Inflammatory macrophage (primary cell): ENCODE data around the gene ALDH16A1.

Source experiments
- DNase-seq, 2 donors: peaks; one replicate each; pipeline ENCODE4 v3.0.0-alpha.2; 2020 to 2022

The ALDH16A1 gene

DNA sequence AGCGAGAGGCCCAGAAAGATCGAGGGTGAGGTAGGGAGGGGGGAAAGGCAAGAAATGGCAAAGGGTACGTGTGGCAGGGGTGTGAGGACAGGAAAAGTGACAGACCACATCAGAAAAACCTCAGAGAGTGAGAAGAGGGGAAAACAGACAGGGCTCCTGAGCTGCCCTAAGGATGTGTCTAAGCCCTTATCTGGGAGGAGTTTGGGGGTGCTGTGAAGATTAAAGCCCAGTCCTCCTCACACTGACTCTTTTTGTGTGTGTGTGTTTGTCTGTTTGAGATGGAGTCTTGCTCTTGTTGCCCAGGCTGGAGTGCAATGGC is 29.1 kb upstream of the ALDH16A1 start:
- no peak for DNase-seq

DNA sequence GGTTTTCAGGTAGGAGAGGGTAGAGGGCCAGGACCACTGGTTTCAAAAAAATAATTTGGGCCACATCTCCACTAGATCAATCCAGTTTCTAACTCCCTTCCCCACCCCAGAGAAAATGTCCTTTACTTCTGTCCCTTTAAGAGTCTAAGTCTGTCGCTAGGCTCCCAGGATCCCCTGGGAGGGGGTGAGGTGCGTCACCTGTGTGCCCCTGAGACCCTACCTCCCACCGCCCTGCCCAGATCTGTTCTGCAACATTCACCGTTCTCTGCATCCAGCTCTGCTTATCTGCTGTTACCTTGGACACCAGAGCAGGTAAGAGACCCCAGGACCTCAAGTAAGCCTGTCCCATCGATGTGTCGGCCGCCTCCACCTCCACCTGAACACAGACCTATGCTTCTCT is 27.8 kb upstream of the ALDH16A1 start, which contains the start of gene GFY:
Gene GFY (plus strand): TSS at position 211 of the 400 bp plus-strand sequence. CDS start 1,043 bp downstream, outside the sequence.
- no peak for DNase-seq

DNA sequence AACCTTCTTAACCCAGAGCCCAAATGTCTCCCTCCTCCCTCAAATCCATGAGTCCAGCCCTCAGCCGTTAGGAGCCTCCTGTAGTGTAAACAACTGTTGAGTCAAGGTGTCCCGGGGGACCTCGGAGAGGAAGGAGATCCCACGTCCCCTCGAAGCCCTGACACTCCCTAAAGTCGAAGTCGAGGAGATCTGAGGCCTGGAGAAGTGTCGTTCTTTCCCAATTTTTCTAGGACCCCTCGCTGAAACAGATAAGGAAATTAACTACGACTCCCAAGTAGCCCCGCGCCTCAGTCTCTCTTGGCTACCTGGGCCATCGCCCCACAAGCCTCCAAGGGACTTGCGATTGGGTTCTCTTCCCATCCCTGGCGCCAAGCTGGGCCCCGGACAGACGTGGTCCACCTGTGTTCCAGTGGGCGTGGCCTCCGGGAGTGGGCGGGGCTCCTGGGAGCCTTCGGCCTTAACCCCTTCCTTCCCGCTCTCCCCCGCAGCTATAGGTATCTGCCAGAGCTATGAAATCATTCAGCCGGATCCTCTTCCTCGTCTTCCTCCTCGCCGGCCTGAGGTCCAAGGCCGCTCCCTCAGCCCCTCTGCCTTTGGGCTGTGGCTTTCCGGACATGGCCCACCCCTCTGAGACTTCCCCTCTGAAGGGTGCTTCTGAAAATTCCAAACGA is 27.0 kb upstream of the ALDH16A1 start:
- no peak for DNase-seq

DNA sequence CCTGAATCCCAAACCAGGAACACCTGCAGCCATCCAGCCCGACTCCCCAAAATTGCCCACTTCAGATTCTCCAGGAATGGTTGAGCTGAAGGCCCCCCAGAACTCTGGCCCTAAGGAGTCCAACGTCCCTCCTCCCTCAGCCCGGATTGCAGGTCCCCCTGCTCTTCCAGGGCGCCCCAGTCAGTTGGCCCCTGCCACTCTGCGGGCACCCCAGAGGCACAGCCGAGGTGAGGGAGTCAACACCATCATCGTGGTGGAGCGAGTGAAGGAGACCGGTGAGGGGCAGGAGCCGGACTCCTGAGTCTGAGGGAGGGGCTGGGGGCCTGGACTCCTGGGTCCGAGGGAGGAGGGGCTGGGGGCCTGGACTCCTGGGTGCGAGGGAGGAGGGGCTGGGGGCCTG is 25.7 kb upstream of the ALDH16A1 start:
- no peak for DNase-seq

GRCh38 chr19:49427855-49428546 is 25.0 kb upstream of the ALDH16A1 start:
- DNase-seq = no peak

- no peak for DNase-seq
Observed at GRCh38 chr19:49428547-49429451, 24.2 kb upstream of the ALDH16A1 start.

DNA sequence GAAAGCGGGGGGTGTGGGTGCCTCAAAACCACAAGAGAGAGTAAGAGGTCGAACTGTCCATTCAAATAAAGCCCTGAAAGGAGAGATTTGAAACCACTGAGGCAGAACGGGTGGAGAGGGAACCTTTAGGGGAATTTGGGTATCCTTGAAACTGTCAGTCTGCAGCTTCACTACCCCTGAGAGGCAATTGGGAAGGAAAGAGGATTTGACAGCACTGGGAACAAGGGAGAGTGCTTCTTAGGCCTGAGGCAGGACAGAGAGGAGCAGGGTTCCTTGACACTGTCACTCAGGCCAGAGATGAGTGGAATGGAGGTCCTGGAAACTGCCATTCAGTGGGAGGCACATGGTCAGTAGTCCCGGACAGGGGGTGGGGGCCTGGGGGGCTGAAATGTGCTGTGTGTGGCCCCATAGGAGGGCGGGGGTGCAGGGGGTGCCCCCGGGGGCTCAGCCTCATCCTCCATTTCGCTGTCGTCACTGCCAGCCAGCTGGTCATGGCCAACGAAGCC is 22.8 kb upstream of the ALDH16A1 start:
- no peak for DNase-seq

- DNase-seq = peak; percentile 4 to 27
Observed at GRCh38 chr19:49430678-49431329, 22.2 kb upstream of the ALDH16A1 start.

DNA sequence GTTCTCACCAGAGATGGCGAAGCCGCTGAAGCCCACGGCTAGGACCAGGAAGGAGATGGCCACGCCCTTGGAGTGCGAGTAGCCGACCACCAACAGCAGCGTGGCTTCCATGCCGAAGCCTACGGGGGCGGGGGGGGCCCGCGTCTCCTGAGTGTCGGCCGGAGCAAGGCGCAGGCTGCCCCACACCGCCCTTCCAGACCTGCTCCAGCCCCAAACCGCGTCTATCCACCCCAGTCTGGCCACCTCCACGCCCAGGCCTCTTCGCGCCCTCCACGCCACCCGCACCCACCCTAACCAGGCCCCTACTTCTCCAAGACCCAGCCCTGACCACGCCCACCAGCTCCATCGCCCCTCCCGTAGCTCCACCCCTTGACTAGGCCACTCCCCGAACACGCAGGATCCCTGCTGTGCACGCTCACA is 21.7 kb upstream of the ALDH16A1 start:
- no peak for DNase-seq

DNA sequence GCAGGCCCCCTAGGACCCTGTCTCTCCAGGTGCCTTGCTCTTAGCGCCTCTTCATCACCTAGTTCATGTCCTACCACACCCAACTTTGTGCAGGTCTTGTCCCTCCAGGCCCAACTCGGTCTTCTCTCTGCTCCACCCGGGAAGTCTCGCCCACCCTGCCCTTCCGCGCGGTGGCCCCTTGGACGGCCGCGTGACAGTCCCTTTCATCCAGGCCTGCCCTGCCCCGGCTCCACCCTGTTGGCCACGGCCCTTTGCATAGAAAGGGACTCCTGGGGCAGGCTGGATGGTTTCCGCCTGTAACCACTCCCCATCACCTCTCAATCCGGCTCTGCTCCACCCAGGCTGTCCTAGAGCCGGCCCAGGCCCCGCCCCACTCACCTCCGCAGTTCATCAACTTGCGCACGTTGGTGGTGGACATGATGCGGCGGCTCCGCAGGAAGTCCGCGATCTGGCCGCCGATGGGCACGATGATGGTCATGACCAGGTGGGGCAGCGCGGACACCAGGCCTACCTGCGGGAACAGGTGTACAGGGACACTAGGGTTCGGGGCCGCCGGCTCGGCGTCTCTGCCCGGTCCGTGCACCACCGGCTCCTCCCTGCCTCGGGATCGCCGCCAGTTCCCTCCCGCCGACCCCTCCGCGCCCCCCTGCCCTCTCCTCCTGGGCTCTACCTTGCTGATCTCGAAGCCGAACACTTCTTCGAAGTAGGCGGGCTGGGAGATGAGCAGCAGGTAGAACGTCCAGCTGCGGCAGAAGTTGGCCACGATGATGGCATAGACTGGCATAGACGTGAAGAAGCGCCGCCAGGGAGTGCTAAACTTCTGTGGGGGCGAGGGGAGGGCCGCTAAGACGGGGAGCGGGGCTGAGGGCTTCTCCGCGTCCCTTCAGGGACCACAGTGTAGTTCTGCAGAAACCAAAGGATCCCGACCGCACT is 20.6 kb upstream of the ALDH16A1 start:
- no peak for DNase-seq

- no peak for DNase-seq
Observed at GRCh38 chr19:49433240-49433901, 19.7 kb upstream of the ALDH16A1 start.

GRCh38 chr19:49434907-49435583 is 18.0 kb upstream of the ALDH16A1 start:
- no peak for DNase-seq

GRCh38 chr19:49435670-49436069 is 17.4 kb upstream of the ALDH16A1 start:
- DNase-seq = no peak

DNA sequence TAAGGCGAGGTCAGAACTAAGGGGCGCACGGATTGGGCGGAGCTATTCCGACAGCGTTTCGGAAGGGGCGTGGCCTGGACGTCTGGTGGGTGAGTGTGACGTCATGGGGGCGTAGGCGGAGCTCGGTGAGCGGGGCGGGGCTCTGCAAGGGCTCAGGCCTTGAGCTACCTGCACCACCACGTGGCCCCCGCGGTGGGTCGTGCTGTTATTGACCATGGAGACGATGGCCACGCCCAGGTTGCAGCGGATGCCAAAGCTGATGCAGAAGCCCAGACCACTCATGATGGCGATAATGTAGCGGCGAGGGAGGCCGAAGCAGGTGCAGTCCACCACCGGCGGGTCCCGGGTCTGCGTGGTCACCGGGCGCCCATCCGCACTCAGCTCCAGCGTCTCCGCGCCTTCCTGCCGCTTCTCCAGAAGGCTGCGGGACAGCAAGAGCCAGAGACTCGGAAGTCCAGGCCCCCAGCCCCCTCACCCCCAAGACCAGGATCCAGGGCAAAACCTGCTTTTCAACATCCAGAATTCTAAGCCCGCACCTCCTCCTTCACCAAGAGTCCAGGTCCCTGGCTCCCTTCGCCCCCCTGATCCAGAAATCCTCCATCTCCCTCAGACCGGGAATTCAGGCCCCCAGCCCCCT is 16.5 kb upstream of the ALDH16A1 start:
- DNase-seq = no peak

GRCh38 chr19:49437231-49437630 is 15.8 kb upstream of the ALDH16A1 start:
- DNase-seq = no peak

- no peak for DNase-seq
Observed at GRCh38 chr19:49438261-49438660, 14.8 kb upstream of the ALDH16A1 start.

DNA sequence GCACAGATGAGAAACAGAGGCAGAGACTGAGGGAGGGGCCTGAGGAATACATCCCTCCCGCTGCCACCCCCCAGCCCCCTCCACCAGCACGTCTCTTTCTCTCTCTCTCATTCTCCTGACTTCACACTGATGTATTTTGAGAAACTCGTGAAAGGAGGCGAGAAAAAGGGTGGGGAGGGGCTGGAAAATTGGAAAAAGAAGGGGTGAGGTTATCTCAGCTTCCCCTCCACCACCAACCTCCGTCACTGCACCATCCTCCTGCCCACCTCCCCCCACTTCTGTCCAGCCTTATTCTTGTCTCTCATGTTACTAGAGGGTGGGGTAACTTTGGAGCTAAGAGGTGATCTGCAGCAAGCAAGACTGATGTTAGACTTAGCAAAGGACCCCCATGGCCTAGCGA is 13.2 kb upstream of the ALDH16A1 start:
- no peak for DNase-seq

DNA sequence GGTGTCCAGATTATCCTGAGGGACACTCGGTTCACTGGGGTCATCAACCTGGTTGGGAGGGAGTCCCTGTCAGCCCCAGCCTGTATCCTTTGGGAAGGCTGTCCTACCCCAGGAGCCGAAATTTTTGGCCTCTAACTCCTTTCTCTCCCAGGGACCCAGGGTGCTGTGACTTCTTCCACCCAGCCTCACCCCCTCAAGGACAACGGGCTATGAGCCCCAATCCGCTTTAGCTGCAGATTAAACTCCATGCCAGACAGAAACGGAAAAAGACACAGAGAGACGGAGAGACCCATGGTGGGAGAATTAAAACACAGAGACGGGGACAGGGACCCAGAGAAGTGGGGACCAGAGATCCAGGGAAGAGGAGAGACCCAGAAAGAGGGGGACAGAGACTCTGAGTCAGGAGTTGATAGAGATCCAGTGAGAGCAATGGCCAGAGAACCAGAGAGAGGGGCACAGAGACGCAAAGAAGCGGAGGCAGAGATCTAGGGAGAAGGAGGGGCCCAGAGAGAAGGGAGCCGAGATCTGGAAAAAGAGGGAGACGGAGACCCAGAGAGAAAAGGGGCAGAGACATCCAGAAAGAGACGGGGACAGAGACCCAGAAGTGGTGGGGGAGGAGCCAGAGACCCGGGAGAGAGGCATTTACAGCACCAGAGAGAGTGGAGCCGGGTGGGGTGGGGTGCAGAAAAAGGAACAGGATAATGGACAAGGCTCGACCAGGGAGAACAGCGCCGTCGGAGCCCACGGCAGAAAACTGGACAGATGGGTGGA is 12.4 kb upstream of the ALDH16A1 start:
- DNase-seq = no peak
